GM12864 (cell line): Measurements from ENCODE around the gene SPRR1B.

Experiments used
- DNase-seq: peaks from one replicate; pipeline ENCODE4 v3.0.0-alpha.2; 2011; ENCODE audit warnings: low read depth
- H3K4me3 ChIP-seq: 2 replicates; pipeline ENCODE4 v1.5.1; 2011; ENCODE audit warnings: mild to moderate bottlenecking, low read depth, low read length, control low read depth
- CTCF ChIP-seq: IDR thresholded peaks from 2 replicates; pipeline ENCODE4 v1.5.1; 2011; ENCODE audit warnings: low read depth, mild to moderate bottlenecking, moderate library complexity, low read length, control low read depth, inconsistent platforms; ENCODE audit errors: missing control alignments

The SPRR1B gene

GRCh38 chr1:153023109-153023508, 7.9 kb upstream of the SPRR1B start:
- TF ChIP-seq CTCF: no peak
- no peak for DNase-seq
- no peak overlapping the region for H3K4me3 ChIP-seq

GRCh38 chr1:153024413-153024812, 6.6 kb upstream of the SPRR1B start:
- no peak for DNase-seq
- no peak for TF ChIP-seq CTCF
- no peak overlapping the region for H3K4me3 ChIP-seq

- TF ChIP-seq CTCF: no peak
- DNase-seq: no peak
- H3K4me3 ChIP-seq: no peak overlapping the region
These were observed 5.2 kb upstream of the SPRR1B start for GRCh38 chr1:153025797-153026196.

- DNase-seq: no peak
- TF ChIP-seq CTCF: no peak
- H3K4me3 ChIP-seq: no peak overlapping the region
These were observed 2.2 kb upstream of the SPRR1B start for GRCh38 chr1:153028766-153029165.

GRCh38 chr1:153032073-153032472, 1.1 kb downstream of the SPRR1B start:
- H3K4me3 ChIP-seq: no peak overlapping the region
- no peak for DNase-seq
- no peak for TF ChIP-seq CTCF

GRCh38 chr1:153032677-153033308, 1.8 kb downstream of the SPRR1B start:
- H3K4me3 ChIP-seq: no peak overlapping the region
- DNase-seq: no peak
- TF ChIP-seq CTCF: peak; percentile 42

GRCh38 chr1:153035211-153035610, 4.2 kb downstream of the SPRR1B start:
- H3K4me3 ChIP-seq: no peak overlapping the region
- no peak for TF ChIP-seq CTCF
- no peak for DNase-seq
